HepG2 (cell line): ENCODE data around the gene TMEM255B. TPM values are rescaled to one million over a fixed set of nuclear protein-coding genes. Genes with fewer than 3 reads are reported as not detected.

Experiments used
- ARID3A ChIP-seq: IDR thresholded peaks from 2 replicates; pipeline ENCODE4 v1.6.1; 2012; ENCODE audit warnings: low read depth, low read length, improper control_type of control experiment
- ETV6 ChIP-seq: sonication (generic); formaldehyde crosslinking; conservative IDR thresholded peaks from 2 replicates; pipeline ENCODE4 v1.4.0; 2020; ENCODE audit warnings: missing genetic modification reagents
- MBD4 ChIP-seq: IDR thresholded peaks from 2 replicates; pipeline ENCODE4 v1.6.1; 2012; ENCODE audit warnings: low read length, inconsistent platforms, borderline replicate concordance
- USF2 ChIP-seq, 2 experiments: sonication (generic) in 1 of 2; formaldehyde crosslinking in 1 of 2; IDR thresholded peaks; 2 replicates each; pipeline versions ENCODE4 v1.5.1 to v1.6.1; 2011 to 2020; ENCODE audit warnings: borderline replicate concordance in 1 of 2, low read depth in 1 of 2, low read length in 1 of 2, mild to moderate bottlenecking in 1 of 2, missing genetic modification reagents in 1 of 2, moderate library complexity in 1 of 2
- polyA plus RNA-seq, 8 experiments: library from polyadenylated mRNA; depleted of rRNA in 3 of 8; stranded (reverse) in 7 of 8; unstranded in 1 of 8; fragments of >200 nt; fragmentation: Illumina TruSeq in 4 of 8; extraction: Trizol in 4 of 8; gene quantifications; 2 replicates each; pipeline versions ENCODE4 v1.2.1 to v1.2.3, GENCODE V29; 2011 to 2016; ENCODE audit warnings: low read depth in 4 of 8, missing spikeins in 1 of 8, mixed read lengths in 1 of 8; ENCODE audit not compliant: insufficient read depth in 1 of 8
- total RNA-seq, 5 experiments: library from RNA; depleted of rRNA; stranded (reverse); fragments of >200 nt; fragmentation: Illumina TruSeq; extraction: Trizol; gene quantifications; 2 replicates each; pipeline ENCODE4 v1.2.3, GENCODE V29; 2016; ENCODE audit warnings: low read depth in 1 of 5
- TF ChIP-seq, protein P1 (sequence below): IDR thresholded peaks from 2 replicates; pipeline ENCODE4 v1.6.1; 2016; ENCODE audit warnings: missing compliant biosample characterization, missing genetic modification reagents, borderline replicate concordance
- TF ChIP-seq, protein P2 (sequence below): sonication (generic); formaldehyde crosslinking; IDR thresholded peaks from 2 replicates; pipeline ENCODE4 v1.5.0; 2020; ENCODE audit warnings: mild to moderate bottlenecking, missing genetic modification reagents

Gene TMEM255B
- total and polyA plus RNA-seq, 2 of the 13 experiments (the other 11 are each of a cell fraction or from before 2014, with no cell fraction given) = not detected

GRCh38 chr13:113803409-113804016, 44.5 kb downstream of the TMEM255B start (continued):
- TF ChIP-seq, protein P1, sequence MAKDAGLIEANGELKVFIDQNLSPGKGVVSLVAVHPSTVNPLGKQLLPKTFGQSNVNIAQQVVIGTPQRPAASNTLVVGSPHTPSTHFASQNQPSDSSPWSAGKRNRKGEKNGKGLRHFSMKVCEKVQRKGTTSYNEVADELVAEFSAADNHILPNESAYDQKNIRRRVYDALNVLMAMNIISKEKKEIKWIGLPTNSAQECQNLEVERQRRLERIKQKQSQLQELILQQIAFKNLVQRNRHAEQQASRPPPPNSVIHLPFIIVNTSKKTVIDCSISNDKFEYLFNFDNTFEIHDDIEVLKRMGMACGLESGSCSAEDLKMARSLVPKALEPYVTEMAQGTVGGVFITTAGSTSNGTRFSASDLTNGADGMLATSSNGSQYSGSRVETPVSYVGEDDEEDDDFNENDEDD = no peak
- TF ChIP-seq ETV6 (no peak), ARID3A (no peak), MBD4 (no peak), USF2 (IDR thresholded peaks at IDR 0.05; ENCODE audit: low read depth, low read length) (no peak), USF2 (CRISPR knock-in tag; IDR thresholded peaks at IDR 0.05; ENCODE audit: borderline replicate concordance) (no peak)
- TF ChIP-seq, protein P2, sequence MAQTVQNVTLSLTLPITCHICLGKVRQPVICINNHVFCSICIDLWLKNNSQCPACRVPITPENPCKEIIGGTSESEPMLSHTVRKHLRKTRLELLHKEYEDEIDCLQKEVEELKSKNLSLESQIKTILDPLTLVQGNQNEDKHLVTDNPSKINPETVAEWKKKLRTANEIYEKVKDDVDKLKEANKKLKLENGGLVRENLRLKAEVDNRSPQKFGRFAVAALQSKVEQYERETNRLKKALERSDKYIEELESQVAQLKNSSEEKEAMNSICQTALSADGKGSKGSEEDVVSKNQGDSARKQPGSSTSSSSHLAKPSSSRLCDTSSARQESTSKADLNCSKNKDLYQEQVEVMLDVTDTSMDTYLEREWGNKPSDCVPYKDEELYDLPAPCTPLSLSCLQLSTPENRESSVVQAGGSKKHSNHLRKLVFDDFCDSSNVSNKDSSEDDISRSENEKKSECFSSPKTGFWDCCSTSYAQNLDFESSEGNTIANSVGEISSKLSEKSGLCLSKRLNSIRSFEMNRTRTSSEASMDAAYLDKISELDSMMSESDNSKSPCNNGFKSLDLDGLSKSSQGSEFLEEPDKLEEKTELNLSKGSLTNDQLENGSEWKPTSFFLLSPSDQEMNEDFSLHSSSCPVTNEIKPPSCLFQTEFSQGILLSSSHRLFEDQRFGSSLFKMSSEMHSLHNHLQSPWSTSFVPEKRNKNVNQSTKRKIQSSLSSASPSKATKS = no peak
